Activated T-helper 1 cell treated with anti-CD3 and anti-CD28 coated beads, Interleukin-12 subunit alpha, Interleukin-12 subunit beta, Interleukin-2, Interleukin-4 antibody, amounts not matched to agents 30 ng/mL and 10 ng/mL and 1 ng/mL, durations not matched to agents 14 hours and 24 hours and 36 hours (primary cell): ENCODE data around the gene MT1F. TPM values are rescaled to one million over a fixed set of nuclear protein-coding genes. Genes with fewer than 3 reads are reported as not detected.
"Not testable (repeated sequence)": the region's sequence is repeated elsewhere in the genome, so short reads cannot be mapped to it uniquely, and the experiment has no call there.

ENCODE experiments used
- DNase-seq: peaks from one replicate; pipeline ENCODE4 v3.0.0; 2021; ENCODE audit warnings: low spot score
- H3K27ac Mint-ChIP-seq: one replicate; pipeline ENCODE4 v1.8.0; 2021; ENCODE audit warnings: mild to moderate bottlenecking, mixed read lengths
- H3K27me3 Mint-ChIP-seq: one replicate; pipeline ENCODE4 v1.8.0; 2022; ENCODE audit warnings: mild to moderate bottlenecking, moderate library complexity, mixed read lengths; ENCODE audit not compliant: insufficient read depth
- H3K36me3 Mint-ChIP-seq: one replicate; pipeline ENCODE4 v1.8.0; 2021; ENCODE audit warnings: low read depth, mixed read lengths
- H3K4me1 Mint-ChIP-seq: one replicate; pipeline ENCODE4 v1.8.0; 2021; ENCODE audit warnings: low read depth, mixed read lengths
- H3K4me3 Mint-ChIP-seq: one replicate; pipeline ENCODE4 v1.8.0; 2021; ENCODE audit warnings: mild to moderate bottlenecking, moderate library complexity, mixed read lengths
- H3K9me3 Mint-ChIP-seq: one replicate; pipeline ENCODE4 v1.8.0; 2021; ENCODE audit warnings: mixed read lengths
- intact Hi-C: fragments of 100-400 bp; cut with micrococcal nuclease; formaldehyde crosslinking; loops from one replicate; pipeline ENCODE4 v1.15.1; 2024
- total RNA-seq: library from RNA; stranded (reverse); gene quantifications from 2 replicates; pipeline ENCODE4 v1.2.3, GENCODE V29; 2022

MT1F gene
- total RNA-seq, 1 donor from 2014 or later, result 5.2 TPM

GRCh38 chr16:56662357-56663354 lies 4.9 kb downstream of the MT1F start:
- Mint-ChIP-seq H3K9me3 (no peaks in the 10 kb centered on the region), H3K27ac (peak overlapping the region; percentile 47), H3K36me3 (peaks cover 8% of the 10 kb centered on the region), H3K4me1 (peaks cover 44% of the 10 kb centered on the region), H3K4me3 (peak overlapping the region; percentile 80), H3K27me3 (peaks cover 25% of the 10 kb centered on the region)
- no peak for DNase-seq
- intact Hi-C loops, result loop anchor here (2.0 kb wide), 1 partner anchor 20 kb away; no protein-coding TSS in a partner anchor

GRCh38 chr16:56664506-56664905 lies 6.7 kb downstream of the MT1F start:
- Mint-ChIP-seq H3K4me1 (peaks cover 53% of the 10 kb centered on the region), H3K4me3 (no peak overlapping the region), H3K27me3 (peaks cover 34% of the 10 kb centered on the region), H3K27ac (no peak overlapping the region), H3K9me3 (no peaks in the 10 kb centered on the region), H3K36me3 (peaks cover 13% of the 10 kb centered on the region)
- intact Hi-C loops, result no loop called here
- DNase-seq, result no peak

- intact Hi-C loops, H3K4me3 Mint-ChIP-seq, DNase-seq, H3K9me3 Mint-ChIP-seq, H3K27ac Mint-ChIP-seq: not testable (repeated sequence)
- Mint-ChIP-seq H3K27me3 (peaks cover 36% of the 10 kb centered on the region), H3K4me1 (peaks cover 57% of the 10 kb centered on the region), H3K36me3 (peaks cover 10% of the 10 kb centered on the region)
These were observed 7.8 kb downstream of the MT1F start for GRCh38 chr16:56665286-56666261.

- Mint-ChIP-seq H3K27ac (no peak within 1 kb of the TSS), H3K4me1 (peaks cover 55% of the 10 kb centered on the region), H3K27me3 (peaks cover 58% of the 10 kb centered on the region), H3K36me3 (peaks cover 10% of the 10 kb centered on the region), H3K9me3 (no peaks in the 10 kb centered on the region), H3K4me3 (peak within 1 kb of the TSS; percentile 66)
- DNase-seq, result peak; percentile 41
- intact Hi-C loops, result loop anchor here (2.0 kb wide), 1 partner anchor 15 kb away; the partner anchor contains the start of gene MT1X
These were observed 10.1 kb downstream of the MT1F start, which contains the start of gene MT1G for GRCh38 chr16:56667581-56668571. Gene MT1G, minus strand, starts transcription at chr16:56668065. Its CDS starts 72 bp downstream, at chr16:56667993.

- Mint-ChIP-seq H3K36me3 (peaks cover 8% of the 10 kb centered on the region), H3K9me3 (no peaks in the 10 kb centered on the region), H3K4me3 (peak within 1 kb of the TSS; percentile 61), H3K27ac (no peak within 1 kb of the TSS), H3K4me1 (peaks cover 47% of the 10 kb centered on the region), H3K27me3 (peaks cover 60% of the 10 kb centered on the region)
- no peak for DNase-seq
- intact Hi-C loops, result loop anchor here (2.0 kb wide), 1 partner anchor 14 kb away; the partner anchor contains the start of gene MT1X
These were observed 11.5 kb downstream of the MT1F start, which contains the start of gene MT1H for GRCh38 chr16:56669005-56669839. Gene MT1H, plus strand, starts transcription at chr16:56669814. Its CDS starts 71 bp downstream, at chr16:56669885.

- peaks cover 42% of the 10 kb centered on the region for H3K4me1 Mint-ChIP-seq
- intact Hi-C loops, result loop anchor here (2.0 kb wide), 1 partner anchor 13 kb away; the partner anchor contains the start of gene MT1X
These were observed 12.3 kb downstream of the MT1F start for GRCh38 chr16:56669840-56670619.

GRCh38 chr16:56670620-56670934 lies 12.8 kb downstream of the MT1F start:
- intact Hi-C loops, result no loop called here
- Mint-ChIP-seq H3K27ac (no peak overlapping the region), H3K9me3 (no peaks in the 10 kb centered on the region), H3K27me3 (peaks cover 62% of the 10 kb centered on the region), H3K36me3 (peaks cover 6% of the 10 kb centered on the region), H3K4me3 (no peak overlapping the region), H3K4me1 (peaks cover 42% of the 10 kb centered on the region)
- no peak for DNase-seq

More at GRCh38 chr16:56669840-56670619, 12.3 kb downstream of the MT1F start:
- peaks cover 6% of the 10 kb centered on the region for H3K36me3 Mint-ChIP-seq
- DNase-seq, result no peak
- H3K4me3 Mint-ChIP-seq, result peak overlapping the region; percentile 33
- H3K27me3 Mint-ChIP-seq, result peaks cover 63% of the 10 kb centered on the region
- no peaks in the 10 kb centered on the region for H3K9me3 Mint-ChIP-seq
- H3K27ac Mint-ChIP-seq, result no peak overlapping the region

GRCh38 chr16:56671691-56672090 lies 13.9 kb downstream of the MT1F start:
- H3K27ac Mint-ChIP-seq, H3K4me3 Mint-ChIP-seq, H3K9me3 Mint-ChIP-seq, intact Hi-C loops, DNase-seq, H3K36me3 Mint-ChIP-seq: not testable (repeated sequence)
- peaks cover 53% of the 10 kb centered on the region for H3K4me1 Mint-ChIP-seq
- H3K27me3 Mint-ChIP-seq, result peaks cover 63% of the 10 kb centered on the region

- Mint-ChIP-seq H3K4me1 (peaks cover 52% of the 10 kb centered on the region), H3K27me3 (peaks cover 61% of the 10 kb centered on the region)
- intact Hi-C loops, DNase-seq, H3K27ac Mint-ChIP-seq, H3K36me3 Mint-ChIP-seq, H3K4me3 Mint-ChIP-seq, H3K9me3 Mint-ChIP-seq: not testable (repeated sequence)
These were observed 14.4 kb downstream of the MT1F start for GRCh38 chr16:56672171-56672570.

GRCh38 chr16:56672761-56673536 lies 15.2 kb downstream of the MT1F start:
- H3K27me3 Mint-ChIP-seq, result peaks cover 58% of the 10 kb centered on the region
- intact Hi-C loops, result no loop called here

More at GRCh38 chr16:56672761-56673536, 15.2 kb downstream of the MT1F start:
- Mint-ChIP-seq H3K27ac (no peak overlapping the region), H3K9me3 (no peaks in the 10 kb centered on the region), H3K4me1 (peaks cover 46% of the 10 kb centered on the region), H3K36me3 (peaks cover 6% of the 10 kb centered on the region), H3K4me3 (no peak overlapping the region)
- DNase-seq, result no peak
